ENCODE results near the gene SYT6.

The SYT6 gene

GRCh38 chr1:114153261-114154145 lies at the start of gene SYT6:
SYT6 (minus strand) TSS chr1:114153869; CDS start chr1:114153772, 97 bp downstream.
- no peak for DNase-seq
- TF ChIP-seq POLR2A (IDR thresholded peaks at IDR 0.05; ENCODE audit: low read length) (no peak), GATA1 (IDR thresholded peaks at IDR 0.05; ENCODE audit: low read depth, low read length) (no peak)

GRCh38 chr1:114201486-114201885 lies 47.8 kb upstream of the SYT6 start:
- no peak for TF ChIP-seq GATA1 (IDR thresholded peaks at IDR 0.05; ENCODE audit: low read depth, low read length)
- DNase-seq: no peak

- TF ChIP-seq POLR2A (IDR thresholded peaks at IDR 0.05; ENCODE audit: low read length): no peak
- TF ChIP-seq GATA1 (IDR thresholded peaks at IDR 0.05; ENCODE audit: low read depth, low read length): no peak
These were observed 45.4 kb upstream of the SYT6 start for GRCh38 chr1:114199017-114199594.

GRCh38 chr1:114196992-114197907 lies 43.6 kb upstream of the SYT6 start:
- TF ChIP-seq POLR2A (IDR thresholded peaks at IDR 0.05; ENCODE audit: low read length) (no peak), GATA1 (IDR thresholded peaks at IDR 0.05; ENCODE audit: low read depth, low read length) (no peak)
- DNase-seq: no peak

More at GRCh38 chr1:114199017-114199594, 45.4 kb upstream of the SYT6 start:
- DNase-seq: no peak

GRCh38 chr1:114195819-114196218 lies 42.1 kb upstream of the SYT6 start:
- TF ChIP-seq POLR2A (IDR thresholded peaks at IDR 0.05; ENCODE audit: low read length): no peak
- TF ChIP-seq GATA1 (IDR thresholded peaks at IDR 0.05; ENCODE audit: low read depth, low read length): no peak
- no peak for DNase-seq

DNA sequence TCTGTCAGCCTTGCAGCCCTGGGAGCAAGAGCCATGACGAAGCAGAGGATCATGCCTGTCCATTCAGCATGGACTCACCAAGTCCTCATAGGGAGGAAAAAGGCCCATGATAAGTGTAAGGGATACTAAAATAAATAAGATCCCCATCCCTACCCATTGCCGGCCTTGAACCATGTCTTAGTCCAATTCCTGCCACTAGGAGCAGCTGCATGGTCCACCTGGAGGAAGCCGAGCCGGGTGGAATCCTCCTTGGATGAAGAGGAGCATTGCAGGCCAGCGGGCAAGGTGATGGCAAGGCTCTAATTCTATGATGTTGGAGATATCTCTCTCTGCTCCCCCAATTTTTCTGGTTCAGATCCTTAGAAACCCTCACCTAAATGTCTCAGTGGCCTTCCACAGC lies 38.7 kb upstream of the SYT6 start:
- TF ChIP-seq POLR2A (IDR thresholded peaks at IDR 0.05; ENCODE audit: low read length) (no peak), GATA1 (IDR thresholded peaks at IDR 0.05; ENCODE audit: low read depth, low read length) (no peak)
- no peak for DNase-seq

- no peak for TF ChIP-seq GATA1 (IDR thresholded peaks at IDR 0.05; ENCODE audit: low read depth, low read length)
- TF ChIP-seq POLR2A (IDR thresholded peaks at IDR 0.05; ENCODE audit: low read length): no peak
- peak; percentile 12 to 45 for DNase-seq
These were observed 35.7 kb upstream of the SYT6 start for GRCh38 chr1:114189398-114189797.

- TF ChIP-seq GATA1 (IDR thresholded peaks at IDR 0.05; ENCODE audit: low read depth, low read length): no peak
- TF ChIP-seq POLR2A (IDR thresholded peaks at IDR 0.05; ENCODE audit: low read length): no peak
- no peak for DNase-seq
These were observed 27.7 kb upstream of the SYT6 start for GRCh38 chr1:114181356-114181755.

DNA sequence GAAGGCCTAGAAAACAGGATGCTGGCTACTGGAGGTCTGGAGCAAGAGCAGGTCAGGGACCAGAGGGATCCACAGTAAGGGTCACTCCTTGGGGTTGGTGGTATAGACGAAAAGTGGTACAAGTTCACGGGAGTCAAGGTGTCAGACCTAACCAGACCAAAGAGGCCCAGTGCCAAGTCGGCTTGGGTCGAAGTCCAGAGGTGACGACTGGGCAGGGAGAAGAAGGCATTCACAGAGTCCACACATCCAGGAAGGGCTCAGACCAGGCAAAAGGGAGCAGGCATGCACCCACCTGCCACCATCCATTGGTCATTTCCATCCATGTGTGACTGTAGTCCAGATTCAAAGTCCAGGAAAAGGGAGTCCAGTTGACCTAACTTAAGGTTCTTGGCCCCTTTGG lies 27.1 kb upstream of the SYT6 start:
- DNase-seq: no peak
- no peak for TF ChIP-seq GATA1 (IDR thresholded peaks at IDR 0.05; ENCODE audit: low read depth, low read length)

- TF ChIP-seq GATA1 (IDR thresholded peaks at IDR 0.05; ENCODE audit: low read depth, low read length) (no peak), POLR2A (IDR thresholded peaks at IDR 0.05; ENCODE audit: low read length) (no peak)
- no peak for DNase-seq
These were observed 25.3 kb upstream of the SYT6 start for GRCh38 chr1:114178936-114179335.

- TF ChIP-seq POLR2A (IDR thresholded peaks at IDR 0.05; ENCODE audit: low read length): no peak
- TF ChIP-seq GATA1 (IDR thresholded peaks at IDR 0.05; ENCODE audit: low read depth, low read length): no peak
- DNase-seq: no peak
These were observed 23.6 kb upstream of the SYT6 start for GRCh38 chr1:114177282-114177681.

DNA sequence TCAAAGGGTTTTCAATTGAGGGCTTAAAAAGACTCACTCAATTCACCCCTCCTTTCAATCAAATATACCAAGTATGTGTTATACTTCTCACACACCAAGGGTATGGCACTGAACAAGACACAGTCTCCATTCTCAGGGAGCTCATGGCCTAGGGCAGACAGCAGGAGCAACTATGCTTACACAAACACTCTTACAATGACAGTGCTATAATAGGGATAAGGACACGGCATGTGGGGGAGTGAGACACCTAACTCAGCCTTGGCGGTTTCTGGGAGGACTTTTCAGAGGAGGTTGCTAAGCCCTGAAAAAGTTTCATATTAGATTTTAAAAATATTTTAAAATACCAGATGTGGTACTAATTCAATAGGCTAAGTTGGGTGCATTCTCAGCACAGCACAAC lies 22.7 kb upstream of the SYT6 start:
- no peak for DNase-seq
- no peak for TF ChIP-seq GATA1 (IDR thresholded peaks at IDR 0.05; ENCODE audit: low read depth, low read length)
- TF ChIP-seq POLR2A (IDR thresholded peaks at IDR 0.05; ENCODE audit: low read length): no peak

- TF ChIP-seq POLR2A (IDR thresholded peaks at IDR 0.05; ENCODE audit: low read length) (no peak), GATA1 (IDR thresholded peaks at IDR 0.05; ENCODE audit: low read depth, low read length) (no peak)
- no peak for DNase-seq
These were observed 20.0 kb upstream of the SYT6 start for GRCh38 chr1:114173680-114174079.

- no peak for TF ChIP-seq POLR2A (IDR thresholded peaks at IDR 0.05; ENCODE audit: low read length)
- TF ChIP-seq GATA1 (IDR thresholded peaks at IDR 0.05; ENCODE audit: low read depth, low read length): no peak
- no peak for DNase-seq
These were observed 15.8 kb upstream of the SYT6 start for GRCh38 chr1:114169509-114169908.

All from erythroblast (primary cell).